Stomach (tissue), 4 donors: Measurements from ENCODE around the gene BRD9.
"Not testable (repeated sequence)": the region's sequence is repeated elsewhere in the genome, so short reads cannot be mapped to it uniquely, and the experiment has no call there.

ENCODE experiments used
- CTCF ChIP-seq, 7 experiments: fragments of 450-650 bp in 4 of 7; fragments of 200-600 bp in 3 of 7; sonication (generic) in 3 of 7; IDR thresholded peaks; one replicate each; pipeline ENCODE4 v1.5.1; 2016 to 2019; ENCODE audit warnings: antibody characterized with exemption in 7 of 7, control low read depth in 2 of 7, mild to moderate bottlenecking in 1 of 7
- EP300 ChIP-seq: sonication (generic); formaldehyde crosslinking; IDR thresholded peaks from one replicate; pipeline ENCODE4 v1.6.1; 2017; ENCODE audit warnings: antibody characterized with exemption
- POLR2A ChIP-seq, 4 donors: fragments of 450-650 bp; IDR thresholded peaks; one replicate each; pipeline ENCODE4 v1.6.1; 2016; ENCODE audit warnings: antibody characterized with exemption in 4 of 4, control low read depth in 2 of 4, mild to moderate bottlenecking in 1 of 4, moderate library complexity in 1 of 4
- POLR2AphosphoS5 ChIP-seq, 3 donors: sonication (generic); formaldehyde crosslinking; IDR thresholded peaks; one replicate each; pipeline ENCODE4 v1.6.1; 2016; ENCODE audit warnings: antibody characterized with exemption in 3 of 3

DNA sequence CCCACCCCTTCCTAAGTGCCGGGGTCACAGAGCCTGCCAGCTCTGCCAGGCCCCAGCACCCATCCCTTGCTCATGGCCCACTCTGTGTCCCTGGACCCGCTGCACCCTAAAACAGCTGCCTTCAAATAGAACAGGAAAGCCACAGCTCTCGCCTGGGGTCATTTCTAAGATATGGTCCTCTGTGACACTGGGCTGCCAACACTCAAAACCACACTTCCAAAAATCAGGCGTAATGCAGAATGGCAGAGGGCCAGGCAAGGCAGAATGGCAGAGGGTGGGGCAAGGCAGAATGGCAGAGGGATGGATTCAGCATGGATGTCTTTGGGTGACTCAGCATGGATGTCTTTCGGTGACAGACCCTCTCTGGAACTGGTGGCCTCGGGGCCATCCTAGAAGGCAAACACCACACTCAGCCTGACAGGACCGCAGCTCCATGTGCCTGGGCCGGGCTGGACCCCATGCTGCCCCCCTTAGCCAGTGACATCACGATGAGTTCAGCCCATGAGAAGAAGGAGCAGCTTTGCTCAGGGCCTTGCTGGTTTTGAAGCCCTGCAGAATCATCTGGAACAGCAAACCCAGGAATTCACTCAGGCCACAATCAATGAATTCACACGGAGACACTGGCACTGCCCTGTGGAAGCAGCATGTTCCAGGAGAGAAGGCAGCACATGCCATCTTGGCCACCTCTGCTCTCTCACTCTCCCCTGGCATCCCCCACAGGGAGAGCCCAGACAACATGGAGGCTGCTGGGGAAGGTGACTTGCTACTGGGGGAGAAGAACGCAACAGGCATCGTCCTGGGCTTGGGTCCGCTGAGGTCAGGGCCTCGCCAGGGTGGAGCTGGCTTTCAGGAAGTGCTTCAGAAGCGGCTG lies 50.8 kb downstream of the BRD9 start:
- not testable (repeated sequence) for TF ChIP-seq CTCF (IDR thresholded peaks at IDR 0.05); POLR2A (IDR thresholded peaks at IDR 0.05); POLR2AphosphoS5 (IDR thresholded peaks at IDR 0.05); EP300
